Activated CD8-positive, alpha-beta T cell treated with anti-CD3 and anti-CD28 coated beads for 36 hours (primary cell): Measurements from ENCODE around the gene CCDC86. TPM values are rescaled to one million over a fixed set of nuclear protein-coding genes. Genes with fewer than 3 reads are reported as not detected.
"Not testable (repeated sequence)": the region's sequence is repeated elsewhere in the genome, so short reads cannot be mapped to it uniquely, and the experiment has no call there.

Experiments
- ATAC-seq: fragments of 200-7000 bp; cut with Tn5 transposase; one replicate; pipeline ENCODE4 v1.10.0; 2021; ENCODE audit warnings: mild to moderate bottlenecking, moderate library complexity
- CTCF ChIA-PET: fragments of 350-600 bp; sonication (Branson Sonifier 250); formaldehyde crosslinking; loops from one replicate; lab custom pipeline; 2021; ENCODE audit warnings: antibody characterized with exemption; lab: Charles Lee
- POLR2A ChIA-PET: fragments of 350-600 bp; sonication (Branson Sonifier 250); formaldehyde crosslinking; loops from one replicate; lab custom pipeline; 2021; ENCODE audit warnings: antibody characterized with exemption; lab: Charles Lee
- DNase-seq: peaks from one replicate; pipeline ENCODE4 v3.0.0-alpha.2; 2020
- H3K27ac Mint-ChIP-seq: one replicate; pipeline ENCODE4 v1.8.0; 2021; ENCODE audit warnings: mild to moderate bottlenecking, mixed read lengths
- H3K27me3 Mint-ChIP-seq: one replicate; pipeline ENCODE4 v1.8.0; 2021; ENCODE audit warnings: mixed read lengths
- H3K36me3 Mint-ChIP-seq: one replicate; pipeline ENCODE4 v1.8.0; 2021; ENCODE audit warnings: low read depth, mixed read lengths
- H3K4me1 Mint-ChIP-seq: one replicate; pipeline ENCODE4 v1.8.0; 2021; ENCODE audit warnings: low read depth, mixed read lengths
- H3K4me3 Mint-ChIP-seq: one replicate; pipeline ENCODE4 v1.8.0; 2021; ENCODE audit warnings: mild to moderate bottlenecking, moderate library complexity, mixed read lengths
- H3K9me3 Mint-ChIP-seq: one replicate; pipeline ENCODE4 v1.8.0; 2021; ENCODE audit warnings: mixed read lengths
- intact Hi-C: fragments of 100-400 bp; cut with micrococcal nuclease; formaldehyde crosslinking; loops from one replicate; pipeline ENCODE4 v1.10.0; 2022
- total RNA-seq, 2 experiments: library from RNA; stranded (reverse); gene quantifications; one replicate each; pipeline ENCODE4 v1.2.3, GENCODE V29; 2021
- TF ChIP-seq, protein P1 (sequence below): fragments of 200-600 bp; IDR thresholded peaks from one replicate; pipeline ENCODE4 v1.8.0; 2022; ENCODE audit warnings: antibody characterized with exemption, mild to moderate bottlenecking

Gene CCDC86
- total RNA-seq, 2 experiments from 2014 or later, result 48.1 to 51.4 TPM

DNA sequence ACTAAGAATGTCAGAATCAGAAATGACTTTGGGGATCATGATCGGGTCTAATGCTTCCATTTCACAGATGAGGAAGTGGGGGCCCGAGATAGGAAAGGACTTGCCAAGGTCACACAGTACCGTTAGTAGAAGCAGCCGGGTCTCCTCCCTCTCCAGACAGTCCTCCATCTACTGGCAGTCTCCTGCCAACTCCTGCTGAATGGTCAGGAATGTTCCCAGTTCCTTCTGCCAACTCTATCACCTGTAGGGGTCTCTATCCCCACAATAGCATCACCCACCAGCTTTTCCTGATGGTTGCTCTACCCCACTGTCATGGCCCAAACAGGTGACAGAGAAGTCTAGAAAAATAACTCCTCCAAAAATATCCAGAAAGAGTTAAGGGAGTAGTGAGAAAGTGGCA lies 23.9 kb upstream of the CCDC86 start:
- H3K4me3 Mint-ChIP-seq, result no peak overlapping the region
- no peak for DNase-seq
- peaks cover 13% of the 10 kb centered on the region for H3K9me3 Mint-ChIP-seq
- ChIA-PET POLR2A (no interaction called here), CTCF (no interaction called here)
- no peaks in the 10 kb centered on the region for H3K4me1 Mint-ChIP-seq
- no peak overlapping the region for H3K27ac Mint-ChIP-seq
- TF ChIP-seq, protein P1, sequence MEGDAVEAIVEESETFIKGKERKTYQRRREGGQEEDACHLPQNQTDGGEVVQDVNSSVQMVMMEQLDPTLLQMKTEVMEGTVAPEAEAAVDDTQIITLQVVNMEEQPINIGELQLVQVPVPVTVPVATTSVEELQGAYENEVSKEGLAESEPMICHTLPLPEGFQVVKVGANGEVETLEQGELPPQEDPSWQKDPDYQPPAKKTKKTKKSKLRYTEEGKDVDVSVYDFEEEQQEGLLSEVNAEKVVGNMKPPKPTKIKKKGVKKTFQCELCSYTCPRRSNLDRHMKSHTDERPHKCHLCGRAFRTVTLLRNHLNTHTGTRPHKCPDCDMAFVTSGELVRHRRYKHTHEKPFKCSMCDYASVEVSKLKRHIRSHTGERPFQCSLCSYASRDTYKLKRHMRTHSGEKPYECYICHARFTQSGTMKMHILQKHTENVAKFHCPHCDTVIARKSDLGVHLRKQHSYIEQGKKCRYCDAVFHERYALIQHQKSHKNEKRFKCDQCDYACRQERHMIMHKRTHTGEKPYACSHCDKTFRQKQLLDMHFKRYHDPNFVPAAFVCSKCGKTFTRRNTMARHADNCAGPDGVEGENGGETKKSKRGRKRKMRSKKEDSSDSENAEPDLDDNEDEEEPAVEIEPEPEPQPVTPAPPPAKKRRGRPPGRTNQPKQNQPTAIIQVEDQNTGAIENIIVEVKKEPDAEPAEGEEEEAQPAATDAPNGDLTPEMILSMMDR, result no peak
- H3K27me3 Mint-ChIP-seq, result no peaks in the 10 kb centered on the region
- H3K36me3 Mint-ChIP-seq, result no peaks in the 10 kb centered on the region
- no peak for ATAC-seq
- intact Hi-C loops, result no loop called here

DNA sequence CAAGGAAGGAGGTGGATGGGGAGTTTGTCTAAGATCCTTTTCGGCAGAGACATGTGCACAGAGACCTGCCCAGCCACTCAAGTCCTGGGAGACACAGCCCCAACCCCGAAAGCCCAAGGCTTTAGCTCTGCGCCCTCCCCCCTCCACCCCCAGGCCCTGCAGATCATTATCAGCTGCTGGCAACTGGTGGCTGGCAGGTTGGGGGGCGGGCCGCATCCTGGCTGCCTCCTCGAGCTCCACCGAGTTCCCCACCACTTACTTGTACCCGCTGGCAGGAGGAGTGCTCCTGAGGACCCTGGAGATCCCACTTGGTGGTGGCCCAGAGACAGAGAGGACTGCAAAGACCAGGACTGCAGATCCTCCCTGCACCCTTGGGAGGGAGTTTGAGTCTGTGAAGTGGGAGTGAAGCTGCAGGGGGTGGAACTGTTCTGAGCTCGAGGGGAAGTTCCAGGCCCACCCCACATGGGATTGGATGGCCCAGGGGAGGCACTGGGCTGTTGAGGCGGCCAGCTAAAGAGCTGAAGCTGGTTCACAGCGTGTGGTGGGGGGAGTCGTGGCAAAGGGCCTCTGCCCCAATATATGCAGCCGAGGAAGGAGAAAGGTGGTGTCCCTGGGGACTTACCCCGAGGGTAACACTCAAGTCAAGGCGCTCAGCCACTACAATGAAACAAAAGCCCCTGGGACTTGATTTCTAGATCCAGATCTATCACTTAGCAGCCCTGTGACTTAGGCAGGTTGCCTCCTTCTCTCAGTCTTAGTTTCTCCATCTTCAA lies 19.9 kb upstream of the CCDC86 start:
- POLR2A ChIA-PET, result no interaction called here
- TF ChIP-seq, protein P1, result no peak

GRCh38 chr11:60823745-60824306 lies 18.1 kb upstream of the CCDC86 start:
- H3K4me1 Mint-ChIP-seq, H3K9me3 Mint-ChIP-seq, H3K4me3 Mint-ChIP-seq, H3K27ac Mint-ChIP-seq, H3K27me3 Mint-ChIP-seq, DNase-seq, ATAC-seq, POLR2A ChIA-PET, H3K36me3 Mint-ChIP-seq: not testable (repeated sequence)
- CTCF ChIA-PET, result interaction anchor here (0.8 to 5.5 kb wide), 4 partner anchors 7 to 364 kb away, joined by 3 to 41 read pairs (median 4); no protein-coding TSS in a partner anchor
- intact Hi-C loops, result loop anchor here (10.0 kb wide), 1 partner anchor 59 kb away; no protein-coding TSS in a partner anchor

More for the DNA sequence above, 19.9 kb upstream of the CCDC86 start:
- peak; percentile 27 for ATAC-seq
- Mint-ChIP-seq H3K4me1 (no peaks in the 10 kb centered on the region), H3K9me3 (peaks cover 6% of the 10 kb centered on the region), H3K27ac (no peak overlapping the region), H3K27me3 (no peaks in the 10 kb centered on the region), H3K4me3 (no peak overlapping the region), H3K36me3 (no peaks in the 10 kb centered on the region)
- intact Hi-C loops, result loop anchor here (10.0 kb wide), 1 partner anchor 57 kb away; no protein-coding TSS in a partner anchor
- CTCF ChIA-PET, result interaction anchor here (1.4 to 5.5 kb wide), 2 partner anchors 9 to 65 kb away, joined by 3 to 41 read pairs; no protein-coding TSS in a partner anchor
- DNase-seq, result no peak

- H3K4me1 Mint-ChIP-seq, result no peaks in the 10 kb centered on the region
- H3K27ac Mint-ChIP-seq, result no peak overlapping the region
- no peak for DNase-seq
- TF ChIP-seq, protein P1, result no peak
- H3K27me3 Mint-ChIP-seq, result no peaks in the 10 kb centered on the region
- H3K36me3 Mint-ChIP-seq, result no peaks in the 10 kb centered on the region
- CTCF ChIA-PET, result interaction anchor here (1.0 to 1.4 kb wide), 2 partner anchors 50 to 62 kb away, joined by 3 to 4 read pairs; no protein-coding TSS in a partner anchor
- intact Hi-C loops, result loop anchor here (10.0 kb wide), 1 partner anchor 60 kb away; no protein-coding TSS in a partner anchor
- no peak for ATAC-seq
- POLR2A ChIA-PET, result interaction anchor here (0.5 kb wide), 1 partner anchor 157 kb away, joined by 3 read pairs; no protein-coding TSS in a partner anchor
- no peaks in the 10 kb centered on the region for H3K9me3 Mint-ChIP-seq
- no peak overlapping the region for H3K4me3 Mint-ChIP-seq
These were observed 16.8 kb upstream of the CCDC86 start for GRCh38 chr11:60825118-60825517.

- ChIA-PET CTCF (interaction anchor here (2.2 kb wide), 1 partner anchor 76 kb away, joined by 5 read pairs; no protein-coding TSS in a partner anchor), POLR2A (no interaction called here)
- no peaks in the 10 kb centered on the region for H3K36me3 Mint-ChIP-seq
- ATAC-seq (no peak), DNase-seq (no peak)
- no peaks in the 10 kb centered on the region for H3K9me3 Mint-ChIP-seq
- H3K27me3 Mint-ChIP-seq, result no peaks in the 10 kb centered on the region
- no peaks in the 10 kb centered on the region for H3K4me1 Mint-ChIP-seq
- TF ChIP-seq, protein P1, result no peak
- H3K27ac Mint-ChIP-seq, result no peak overlapping the region
- intact Hi-C loops, result loop anchor here (10.0 kb wide), 1 partner anchor 61 kb away; no protein-coding TSS in a partner anchor
- no peak overlapping the region for H3K4me3 Mint-ChIP-seq
These were observed 16.1 kb upstream of the CCDC86 start for GRCh38 chr11:60825790-60826189.
